ENCODE results near the gene WDR62.

The WDR62 gene

DNA sequence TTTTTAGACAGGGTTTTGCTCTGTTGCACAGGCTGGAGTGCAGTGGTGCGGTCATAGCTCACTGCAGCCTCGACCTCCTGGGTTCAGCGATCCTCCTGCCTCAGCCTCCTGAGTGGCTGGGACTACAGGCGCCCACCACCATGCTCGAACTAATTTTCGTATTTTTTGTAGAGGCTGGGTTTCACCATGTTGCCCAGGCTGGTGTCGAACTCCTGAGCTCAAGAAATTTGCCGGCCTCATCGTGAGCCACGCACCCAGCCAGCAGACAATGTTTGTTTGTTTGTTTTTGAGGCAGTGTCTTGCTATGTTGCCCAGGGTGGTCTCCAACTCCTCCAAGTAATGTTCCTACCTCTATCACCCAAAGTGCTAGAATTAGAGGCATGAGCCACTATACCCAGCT lies 98.4 kb downstream of the WDR62 start:
- H3K27ac Mint-ChIP-seq = no peak overlapping the region
- peaks cover 30% of the 10 kb centered on the region for H3K4me1 Mint-ChIP-seq (ENCODE audit: low read depth)
- H3K27me3 Mint-ChIP-seq = no peaks in the 10 kb centered on the region
- intact Hi-C loops (cut with micrococcal nuclease) = no loop called here
- no peaks in the 10 kb centered on the region for H3K9me3 Mint-ChIP-seq
- H3K36me3 Mint-ChIP-seq (ENCODE audit: low read depth) = peaks cover 54% of the 10 kb centered on the region
- no peak overlapping the region for H3K4me3 Mint-ChIP-seq
